GM19395 (cell line): ENCODE results near the gene WDR12.
A peak's percentile ranks its signal among the peaks of the same experiment; 100 is the strongest.
"Not testable (repeated sequence)": the region's sequence is repeated elsewhere in the genome, so short reads cannot be mapped to it uniquely, and the experiment has no call there.

Source experiments
- ATAC-seq: cut with Tn5 transposase; IDR thresholded peaks from one replicate; pipeline ENCODE4 v1.9.1; 2021; ENCODE audit warnings: mild to moderate bottlenecking, moderate library complexity; ENCODE audit not compliant: unreplicated experiment

WDR12 gene

GRCh38 chr2:202885190-202885589 lies 26.3 kb downstream of the WDR12 start:
- no peak for ATAC-seq

- no peak for ATAC-seq
These were observed 27.3 kb downstream of the WDR12 start for GRCh38 chr2:202883987-202884675.

GRCh38 chr2:202881570-202881969 lies 29.9 kb downstream of the WDR12 start:
- ATAC-seq, result no peak

- ATAC-seq, result no peak
These were observed 33.8 kb downstream of the WDR12 start for GRCh38 chr2:202877699-202878098.

- ATAC-seq, result peak; percentile 58
These were observed 40.0 kb downstream of the WDR12 start, which contains the start of gene ICA1L for GRCh38 chr2:202871300-202872141. Gene ICA1L (minus strand): TSS chr2:202871766. CDS start chr2:202829009, 42,757 bp downstream.

- ATAC-seq, result peak; percentile 82
These were observed 40.8 kb downstream of the WDR12 start for GRCh38 chr2:202870431-202871299.

GRCh38 chr2:202861987-202862386 lies 49.5 kb downstream of the WDR12 start:
- ATAC-seq, result no peak

GRCh38 chr2:202858601-202859000 lies 52.9 kb downstream of the WDR12 start:
- no peak for ATAC-seq

- ATAC-seq, result not testable (repeated sequence)
These were observed 62.1 kb downstream of the WDR12 start for GRCh38 chr2:202849343-202849742.

- ATAC-seq, result no peak
These were observed 62.7 kb downstream of the WDR12 start for GRCh38 chr2:202848813-202849212.

GRCh38 chr2:202847693-202848524 lies 63.6 kb downstream of the WDR12 start:
- peak; percentile 79 for ATAC-seq

GRCh38 chr2:202844656-202845055 lies 66.8 kb downstream of the WDR12 start:
- no peak for ATAC-seq

- ATAC-seq, result no peak
These were observed 68.8 kb downstream of the WDR12 start for GRCh38 chr2:202842690-202843089.

GRCh38 chr2:202841090-202841867 lies 70.2 kb downstream of the WDR12 start:
- ATAC-seq, result no peak

- ATAC-seq, result no peak
These were observed 79.9 kb downstream of the WDR12 start for GRCh38 chr2:202831242-202832220.

GRCh38 chr2:202824901-202825300 lies 86.6 kb downstream of the WDR12 start:
- no peak for ATAC-seq
